ENCODE measurements around the gene TMEM108. TPM values are rescaled to one million over a fixed set of nuclear protein-coding genes. Genes with fewer than 3 reads are reported as not detected.

Gene TMEM108
- polyA plus RNA-seq, 1 donor: 2.8 TPM

GRCh38 chr3:133053532-133053931 is 15.3 kb downstream of the TMEM108 start:
- 85% methylated on average over 2 of the region's 2 CpGs for WGBS (ENCODE audit: insufficient coverage, low lambda C conversion rate)
- Histone ChIP-seq H3K9me3 (ENCODE audit: control insufficient read depth, low read depth, low read length) (no peaks in the 10 kb centered on the region), H3K36me3 (ENCODE audit: control insufficient read depth, insufficient read depth, low read length) (no peaks in the 10 kb centered on the region), H3K4me3 (ENCODE audit: low read length) (no peak overlapping the region), H3K27ac (ENCODE audit: low read length) (no peak overlapping the region), H3K4me1 (ENCODE audit: control insufficient read depth, insufficient read depth, low read length) (no peaks in the 10 kb centered on the region), H3K27me3 (ENCODE audit: control insufficient read depth, insufficient read depth, low read length) (peaks cover 3% of the 10 kb centered on the region)
- DNase-seq: no peak

DNA sequence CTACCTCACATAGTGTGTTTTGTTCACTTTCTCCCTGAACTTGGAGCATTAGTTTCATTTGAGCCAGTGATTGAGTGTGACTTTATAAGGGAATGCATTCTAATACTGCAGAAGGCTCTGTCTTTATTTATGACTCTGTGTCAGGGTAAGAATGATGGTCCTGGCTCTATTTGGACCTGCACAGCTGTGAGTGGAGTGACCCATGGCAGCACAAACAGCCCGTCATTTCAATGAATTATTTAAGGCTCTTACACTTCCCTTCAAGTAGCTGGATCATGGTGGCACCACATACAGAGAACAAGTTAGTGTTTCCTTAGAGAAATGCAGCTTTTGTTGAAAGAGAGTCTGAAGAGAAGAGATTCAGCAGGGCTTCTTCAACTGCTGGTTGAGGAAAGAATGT is 16.4 kb downstream of the TMEM108 start:
- H3K36me3 ChIP-seq (ENCODE audit: control insufficient read depth, insufficient read depth, low read length): no peaks in the 10 kb centered on the region
- DNase-seq: no peak
- peaks cover under 1% of the 10 kb centered on the region for H3K27me3 ChIP-seq (ENCODE audit: control insufficient read depth, insufficient read depth, low read length)
- no CpG with 5 or more reads among the region's 1 CpG for WGBS (ENCODE audit: insufficient coverage, low lambda C conversion rate)
- no peaks in the 10 kb centered on the region for H3K9me3 ChIP-seq (ENCODE audit: control insufficient read depth, low read depth, low read length)
- H3K4me3 ChIP-seq (ENCODE audit: low read length): no peak overlapping the region
- H3K4me1 ChIP-seq (ENCODE audit: control insufficient read depth, insufficient read depth, low read length): no peaks in the 10 kb centered on the region
- no peak overlapping the region for H3K27ac ChIP-seq (ENCODE audit: low read length)

DNA sequence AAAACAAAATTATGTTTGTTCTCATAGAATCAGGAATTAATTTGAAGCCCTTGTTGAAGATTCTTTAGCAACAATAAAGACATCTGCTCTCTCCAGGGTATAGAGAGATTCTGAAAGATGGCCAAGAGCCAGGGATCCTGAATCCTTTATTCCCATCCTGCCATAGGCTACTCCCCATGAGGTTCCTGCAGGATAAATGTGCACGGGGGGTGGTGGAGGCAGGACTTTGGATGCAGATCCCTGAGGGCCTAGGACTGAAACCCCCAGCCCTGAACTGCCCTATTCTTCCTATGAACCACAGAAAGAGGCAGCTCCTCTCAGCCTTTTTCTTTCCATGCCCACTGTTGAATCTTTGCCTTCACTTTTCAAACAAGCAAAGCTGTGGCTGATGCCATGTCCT is 17.1 kb downstream of the TMEM108 start:
- no CpG with 5 or more reads among the region's 1 CpG for WGBS (ENCODE audit: insufficient coverage, low lambda C conversion rate)

DNA sequence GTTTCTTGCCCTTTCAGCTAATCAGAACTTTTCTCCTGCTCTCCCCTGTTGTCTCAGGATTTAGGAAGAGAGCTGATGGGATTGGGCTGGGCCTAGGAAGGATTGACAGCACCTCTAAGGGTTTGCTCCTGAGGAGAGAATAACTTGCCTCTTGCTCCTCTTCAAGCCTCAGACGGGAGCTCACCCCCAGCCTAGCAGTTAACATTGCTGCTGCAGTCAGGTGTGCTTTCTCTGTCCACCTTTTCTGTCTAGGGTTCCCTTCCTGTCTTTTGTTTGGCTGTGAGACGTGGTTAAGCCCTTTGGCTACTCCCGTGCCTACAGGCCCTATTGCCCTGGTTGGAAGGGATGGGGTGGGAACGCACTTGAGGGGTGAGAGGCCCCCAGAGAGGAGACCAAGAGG is 20.1 kb downstream of the TMEM108 start:
- Histone ChIP-seq H3K4me1 (ENCODE audit: control insufficient read depth, insufficient read depth, low read length) (no peaks in the 10 kb centered on the region), H3K4me3 (ENCODE audit: low read length) (no peak overlapping the region), H3K9me3 (ENCODE audit: control insufficient read depth, low read depth, low read length) (no peaks in the 10 kb centered on the region), H3K27ac (ENCODE audit: low read length) (no peak overlapping the region), H3K36me3 (ENCODE audit: control insufficient read depth, insufficient read depth, low read length) (no peaks in the 10 kb centered on the region), H3K27me3 (ENCODE audit: control insufficient read depth, insufficient read depth, low read length) (no peaks in the 10 kb centered on the region)
- no peak for DNase-seq
- no CpG with 5 or more reads among the region's 4 CpGs for WGBS (ENCODE audit: insufficient coverage, low lambda C conversion rate)

More for the DNA sequence above, 17.1 kb downstream of the TMEM108 start:
- no peak for DNase-seq
- Histone ChIP-seq H3K4me1 (ENCODE audit: control insufficient read depth, insufficient read depth, low read length) (no peaks in the 10 kb centered on the region), H3K27ac (ENCODE audit: low read length) (no peak overlapping the region), H3K36me3 (ENCODE audit: control insufficient read depth, insufficient read depth, low read length) (no peaks in the 10 kb centered on the region), H3K4me3 (ENCODE audit: low read length) (no peak overlapping the region), H3K9me3 (ENCODE audit: control insufficient read depth, low read depth, low read length) (no peaks in the 10 kb centered on the region), H3K27me3 (ENCODE audit: control insufficient read depth, insufficient read depth, low read length) (no peaks in the 10 kb centered on the region)

- Histone ChIP-seq H3K27me3 (ENCODE audit: control insufficient read depth, insufficient read depth, low read length) (no peaks in the 10 kb centered on the region), H3K27ac (ENCODE audit: low read length) (no peak overlapping the region), H3K4me3 (ENCODE audit: low read length) (no peak overlapping the region), H3K9me3 (ENCODE audit: control insufficient read depth, low read depth, low read length) (no peaks in the 10 kb centered on the region), H3K4me1 (ENCODE audit: control insufficient read depth, insufficient read depth, low read length) (no peaks in the 10 kb centered on the region), H3K36me3 (ENCODE audit: control insufficient read depth, insufficient read depth, low read length) (no peaks in the 10 kb centered on the region)
- WGBS (ENCODE audit: insufficient coverage, low lambda C conversion rate): no CpG with 5 or more reads among the region's 6 CpGs
- no peak for DNase-seq
Observed at GRCh38 chr3:133058831-133059230, 20.6 kb downstream of the TMEM108 start.

- H3K9me3 ChIP-seq (ENCODE audit: control insufficient read depth, low read depth, low read length): no peaks in the 10 kb centered on the region
- no peak for DNase-seq
- H3K36me3 ChIP-seq (ENCODE audit: control insufficient read depth, insufficient read depth, low read length): no peaks in the 10 kb centered on the region
- H3K4me3 ChIP-seq (ENCODE audit: low read length): no peak overlapping the region
- WGBS (ENCODE audit: insufficient coverage, low lambda C conversion rate): 100% methylated on average over 1 of the region's 7 CpGs
- H3K4me1 ChIP-seq (ENCODE audit: control insufficient read depth, insufficient read depth, low read length): peaks cover 2% of the 10 kb centered on the region
- no peak overlapping the region for H3K27ac ChIP-seq (ENCODE audit: low read length)
- H3K27me3 ChIP-seq (ENCODE audit: control insufficient read depth, insufficient read depth, low read length): no peaks in the 10 kb centered on the region
Observed at GRCh38 chr3:133065193-133065961, 27.2 kb downstream of the TMEM108 start.

DNA sequence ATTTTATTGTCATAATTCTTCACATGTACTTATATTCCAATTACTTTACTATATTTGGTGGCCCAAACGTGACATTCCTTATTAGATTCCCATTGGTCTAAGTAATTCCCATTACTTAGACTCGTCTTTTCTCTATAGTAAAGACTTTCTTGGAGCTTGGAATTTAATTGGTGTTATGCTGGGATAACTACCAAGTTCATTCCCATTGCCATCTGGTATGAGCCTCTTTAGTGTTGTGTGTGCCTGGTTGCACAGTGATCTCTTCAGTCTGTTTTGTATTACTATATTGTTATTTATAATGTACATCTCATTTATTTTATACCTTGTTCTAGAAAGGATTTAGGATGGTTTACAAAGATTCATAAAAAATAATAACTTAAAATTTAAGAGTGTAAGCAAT is 27.8 kb downstream of the TMEM108 start:
- WGBS (ENCODE audit: insufficient coverage, low lambda C conversion rate): no CpG with 5 or more reads among the region's 2 CpGs
- Histone ChIP-seq H3K4me3 (ENCODE audit: low read length) (no peak overlapping the region), H3K27me3 (ENCODE audit: control insufficient read depth, insufficient read depth, low read length) (no peaks in the 10 kb centered on the region), H3K27ac (ENCODE audit: low read length) (no peak overlapping the region), H3K4me1 (ENCODE audit: control insufficient read depth, insufficient read depth, low read length) (peaks cover 2% of the 10 kb centered on the region), H3K36me3 (ENCODE audit: control insufficient read depth, insufficient read depth, low read length) (no peaks in the 10 kb centered on the region), H3K9me3 (ENCODE audit: control insufficient read depth, low read depth, low read length) (no peaks in the 10 kb centered on the region)
- no peak for DNase-seq

DNA sequence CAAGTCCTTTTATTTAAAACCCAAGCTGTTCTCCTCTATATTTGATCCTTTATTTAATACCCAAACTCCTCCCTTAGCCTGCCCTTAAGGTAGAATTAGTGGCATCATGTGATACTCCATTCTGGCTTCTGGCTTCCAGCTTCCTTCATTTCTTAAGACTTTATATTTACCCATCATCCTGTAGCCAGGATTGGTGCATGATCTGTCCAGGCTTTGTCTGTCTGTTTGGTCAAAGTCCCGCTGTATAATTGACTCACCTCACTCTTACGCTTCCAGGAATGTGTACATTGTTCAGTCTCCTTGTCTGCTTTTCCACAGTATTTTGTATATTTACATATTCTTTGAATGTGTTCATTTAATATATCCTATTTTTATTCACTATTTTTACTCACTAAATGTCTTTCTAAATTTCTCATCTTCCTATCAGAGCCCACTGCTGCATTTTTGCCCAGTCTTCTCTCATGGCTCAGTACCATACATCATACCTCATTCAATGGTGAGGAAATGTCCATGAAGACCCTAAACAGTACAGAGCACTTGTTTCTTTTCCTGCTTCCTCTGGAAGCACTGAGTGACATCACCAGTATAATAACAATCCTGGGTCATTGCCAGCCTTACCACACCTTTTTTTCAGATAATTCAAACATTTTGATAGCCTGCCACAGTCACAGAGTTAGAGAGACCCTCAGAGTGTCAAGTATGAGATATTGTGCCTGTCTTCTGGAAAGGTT is 31.5 kb downstream of the TMEM108 start:
- peak; percentile 54 to 62 for DNase-seq
- Histone ChIP-seq H3K27me3 (ENCODE audit: control insufficient read depth, insufficient read depth, low read length) (no peaks in the 10 kb centered on the region), H3K4me3 (ENCODE audit: low read length) (no peak overlapping the region), H3K4me1 (ENCODE audit: control insufficient read depth, insufficient read depth, low read length) (peaks cover 2% of the 10 kb centered on the region), H3K27ac (ENCODE audit: low read length) (no peak overlapping the region), H3K36me3 (ENCODE audit: control insufficient read depth, insufficient read depth, low read length) (no peaks in the 10 kb centered on the region), H3K9me3 (ENCODE audit: control insufficient read depth, low read depth, low read length) (no peaks in the 10 kb centered on the region)
- 21% methylated on average over 2 of the region's 2 CpGs for WGBS (ENCODE audit: insufficient coverage, low lambda C conversion rate)

GRCh38 chr3:133074977-133075376 is 36.8 kb downstream of the TMEM108 start:
- no CpG with 5 or more reads among the region's 4 CpGs for WGBS (ENCODE audit: insufficient coverage, low lambda C conversion rate)
- Histone ChIP-seq H3K4me3 (ENCODE audit: low read length) (no peak overlapping the region), H3K27ac (ENCODE audit: low read length) (no peak overlapping the region), H3K36me3 (ENCODE audit: control insufficient read depth, insufficient read depth, low read length) (no peaks in the 10 kb centered on the region), H3K27me3 (ENCODE audit: control insufficient read depth, insufficient read depth, low read length) (no peaks in the 10 kb centered on the region), H3K4me1 (ENCODE audit: control insufficient read depth, insufficient read depth, low read length) (peaks cover under 1% of the 10 kb centered on the region), H3K9me3 (ENCODE audit: control insufficient read depth, low read depth, low read length) (no peaks in the 10 kb centered on the region)
- no peak for DNase-seq

- no peaks in the 10 kb centered on the region for H3K9me3 ChIP-seq (ENCODE audit: control insufficient read depth, low read depth, low read length)
- no CpG with 5 or more reads among the region's 3 CpGs for WGBS (ENCODE audit: insufficient coverage, low lambda C conversion rate)
- H3K4me3 ChIP-seq (ENCODE audit: low read length): no peak overlapping the region
- no peaks in the 10 kb centered on the region for H3K36me3 ChIP-seq (ENCODE audit: control insufficient read depth, insufficient read depth, low read length)
- H3K27me3 ChIP-seq (ENCODE audit: control insufficient read depth, insufficient read depth, low read length): no peaks in the 10 kb centered on the region
- no peak overlapping the region for H3K27ac ChIP-seq (ENCODE audit: low read length)
- DNase-seq: no peak
- no peaks in the 10 kb centered on the region for H3K4me1 ChIP-seq (ENCODE audit: control insufficient read depth, insufficient read depth, low read length)
Observed at GRCh38 chr3:133077688-133078087, 39.5 kb downstream of the TMEM108 start.
